Upper lobe of left lung (tissue), 4 donors: Measurements from ENCODE around the gene ARHGEF6.

ENCODE experiments used
- EP300 ChIP-seq, 4 donors: sonication (generic); formaldehyde crosslinking; IDR thresholded peaks; one replicate each; pipeline ENCODE4 v1.5.1; 2017; ENCODE audit warnings: antibody characterized with exemption in 4 of 4, control low read depth in 2 of 4
- POLR2A ChIP-seq, 4 donors: fragments of 450-650 bp; IDR thresholded peaks; one replicate each; pipeline ENCODE4 v1.5.1; 2016 to 2017; ENCODE audit warnings: antibody characterized with exemption in 4 of 4, mild to moderate bottlenecking in 2 of 4
- POLR2AphosphoS5 ChIP-seq, 2 donors: sonication (generic); formaldehyde crosslinking; IDR thresholded peaks; one replicate each; pipeline ENCODE4 v1.5.1; 2017; ENCODE audit warnings: antibody characterized with exemption in 2 of 2
- TF ChIP-seq, protein P1 (sequence below), 6 experiments: fragments of 450-650 bp in 4 of 6; fragments of 200-600 bp in 2 of 6; sonication (generic) in 2 of 6; IDR thresholded peaks; one replicate each; pipeline ENCODE4 v1.5.1; 2016 to 2019; ENCODE audit warnings: antibody characterized with exemption in 6 of 6

DNA sequence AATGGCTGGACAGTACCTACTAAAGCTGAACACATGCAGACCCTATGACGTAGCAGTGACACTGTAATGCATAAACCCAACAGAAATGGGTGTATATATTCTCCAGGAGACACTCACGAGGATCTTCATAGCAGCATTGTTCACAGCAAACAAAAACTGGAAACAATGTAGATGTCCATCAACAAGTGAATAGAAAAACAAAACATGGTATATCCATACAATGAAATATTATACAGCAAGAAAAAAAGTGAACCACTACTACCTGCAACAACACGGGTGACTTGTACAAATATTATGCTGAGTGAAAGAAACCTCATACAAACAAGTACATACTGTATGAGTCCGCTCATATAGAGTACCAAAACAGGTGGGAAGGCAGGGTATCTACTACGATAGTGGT lies 16.5 kb downstream of the ARHGEF6 start:
- no peak for TF ChIP-seq POLR2AphosphoS5 (IDR thresholded peaks at IDR 0.05)
- TF ChIP-seq POLR2A (IDR thresholded peaks at IDR 0.05) = no peak
- no peak for TF ChIP-seq EP300 (IDR thresholded peaks at IDR 0.05)
- TF ChIP-seq, protein P1, sequence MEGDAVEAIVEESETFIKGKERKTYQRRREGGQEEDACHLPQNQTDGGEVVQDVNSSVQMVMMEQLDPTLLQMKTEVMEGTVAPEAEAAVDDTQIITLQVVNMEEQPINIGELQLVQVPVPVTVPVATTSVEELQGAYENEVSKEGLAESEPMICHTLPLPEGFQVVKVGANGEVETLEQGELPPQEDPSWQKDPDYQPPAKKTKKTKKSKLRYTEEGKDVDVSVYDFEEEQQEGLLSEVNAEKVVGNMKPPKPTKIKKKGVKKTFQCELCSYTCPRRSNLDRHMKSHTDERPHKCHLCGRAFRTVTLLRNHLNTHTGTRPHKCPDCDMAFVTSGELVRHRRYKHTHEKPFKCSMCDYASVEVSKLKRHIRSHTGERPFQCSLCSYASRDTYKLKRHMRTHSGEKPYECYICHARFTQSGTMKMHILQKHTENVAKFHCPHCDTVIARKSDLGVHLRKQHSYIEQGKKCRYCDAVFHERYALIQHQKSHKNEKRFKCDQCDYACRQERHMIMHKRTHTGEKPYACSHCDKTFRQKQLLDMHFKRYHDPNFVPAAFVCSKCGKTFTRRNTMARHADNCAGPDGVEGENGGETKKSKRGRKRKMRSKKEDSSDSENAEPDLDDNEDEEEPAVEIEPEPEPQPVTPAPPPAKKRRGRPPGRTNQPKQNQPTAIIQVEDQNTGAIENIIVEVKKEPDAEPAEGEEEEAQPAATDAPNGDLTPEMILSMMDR (IDR thresholded peaks at IDR 0.05) = no peak
